HCT116 (cell line): Measurements from ENCODE around the gene PNMA6E. TPM values are rescaled to one million over a fixed set of nuclear protein-coding genes. Genes with fewer than 3 reads are reported as not detected.

Experiments
- ATAC-seq: fragments of 200-7000 bp; cut with Tn5 transposase; 2 replicates; pipeline ENCODE4 v1.9.1; 2020; ENCODE audit warnings: mild to moderate bottlenecking, moderate library complexity
- BruUV-seq: library from RNA; stranded (reverse); fragments of 400-500 nt; replicated peaks from 2 replicates; lab custom pipeline; 2021; lab: Mats Ljungman, UMichigan
- CTCF ChIA-PET: fragments of 300-600 bp; sonication (Branson Sonifier 250); formaldehyde crosslinking; loops from one replicate; lab custom pipeline; 2021; ENCODE audit warnings: antibody characterized with exemption; lab: Charles Lee
- POLR2A ChIA-PET: fragments of 300-600, 350-600 bp; sonication (Branson Sonifier 250); formaldehyde crosslinking; loops from one replicate; lab custom pipeline; 2021; ENCODE audit warnings: antibody characterized with exemption; lab: Charles Lee
- RAD21 ChIA-PET, 2 experiments: fragments of 300-600 bp; sonication (Branson Sonifier 250); formaldehyde crosslinking; loops; one replicate each; lab custom pipeline; 2023; ENCODE audit warnings: low total read pairs in 2 of 2; ENCODE audit not compliant: uncharacterized antibody in 2 of 2, unreplicated experiment in 2 of 2, low non-redundant PET in 1 of 2; lab: Charles Lee
- DNase-seq: peaks from one replicate; pipeline ENCODE4 v3.0.0-alpha.2; 2010; ENCODE audit warnings: low read depth, low spot score
- H2AFZ ChIP-seq: fragments of 200-600 bp; shearing (Covaris generic), sonication (generic); 2 replicates; pipeline ENCODE4 v1.6.1; 2017; ENCODE audit warnings: low read depth, mixed run types, mixed read lengths, antibody characterized with exemption, low read length; ENCODE audit not compliant: poor library complexity, severe bottlenecking
- H3K27ac ChIP-seq: 2 replicates; pipeline ENCODE4 v1.5.1; 2012; ENCODE audit warnings: low read depth, low read length
- H3K27me3 ChIP-seq: fragments of 200-600 bp; sonication (generic); 2 replicates; pipeline ENCODE4 v1.6.1; 2016; ENCODE audit warnings: mixed run types, low read length, mixed read lengths; ENCODE audit not compliant: insufficient read depth
- H3K36me3 ChIP-seq, 2 experiments: fragments of 200-500 bp in 1 of 2; fragments of 200-600 bp in 1 of 2; sonication (Bioruptor generic) in 1 of 2; sonication (generic) in 1 of 2; 2 replicates each; pipeline versions ENCODE4 v1.5.1 to v1.6.1; 2014 to 2016; ENCODE audit warnings: low read length in 2 of 2, inconsistent platforms in 1 of 2, mixed read lengths in 1 of 2, mixed run types in 1 of 2; ENCODE audit not compliant: insufficient read depth in 2 of 2, control insufficient read depth in 1 of 2
- H3K4me1 ChIP-seq, 2 experiments: fragments of 200-600 bp in 1 of 2; sonication (generic) in 1 of 2; 2 replicates each; pipeline versions ENCODE4 v1.5.1 to v1.6.1; 2012 to 2017; ENCODE audit warnings: low read length in 2 of 2, inconsistent platforms in 1 of 2, mild to moderate bottlenecking in 1 of 2, mixed read lengths in 1 of 2, mixed run types in 1 of 2, moderate library complexity in 1 of 2; ENCODE audit not compliant: insufficient read depth in 2 of 2, control insufficient read depth in 1 of 2
- H3K4me2 ChIP-seq: fragments of 200-600 bp; sonication (generic); 2 replicates; pipeline ENCODE4 v1.6.1; 2017; ENCODE audit warnings: mixed run types, low read length, mixed read lengths
- H3K4me3 ChIP-seq, 2 experiments: fragments of 200-600 bp in 1 of 2; sonication (generic) in 1 of 2; replicated peaks in 1 of 2; 2 replicates each; pipeline ENCODE4 v1.5.1; 2011 to 2016; ENCODE audit warnings: low read length in 2 of 2, control low read depth in 1 of 2, low read depth in 1 of 2, mild to moderate bottlenecking in 1 of 2, mixed read lengths in 1 of 2, mixed run types in 1 of 2
- H3K79me2 ChIP-seq: fragments of 200-600 bp; sonication (generic); 2 replicates; pipeline ENCODE4 v1.6.1; 2017; ENCODE audit warnings: mild to moderate bottlenecking, mixed run types, low read length, moderate library complexity, mixed read lengths; ENCODE audit not compliant: insufficient read depth
- H3K9ac ChIP-seq: fragments of 200-600 bp; sonication (generic); 2 replicates; pipeline ENCODE4 v1.6.1; 2016; ENCODE audit warnings: low read length, mixed read lengths
- H3K9me2 ChIP-seq: fragments of 200-600 bp; sonication (generic), shearing (Covaris generic); 2 replicates; pipeline ENCODE4 v1.6.1; 2017; ENCODE audit warnings: mixed run types, mild to moderate bottlenecking, moderate library complexity; ENCODE audit not compliant: insufficient read depth
- H3K9me3 ChIP-seq, 2 experiments: fragments of 200-500 bp in 1 of 2; fragments of 200-600 bp in 1 of 2; sonication (Bioruptor generic) in 1 of 2; sonication (generic) in 1 of 2; 2 replicates each; pipeline ENCODE4 v1.6.1; 2014 to 2017; ENCODE audit warnings: low read length in 2 of 2, mixed read lengths in 2 of 2, inconsistent platforms in 1 of 2, low read depth in 1 of 2, mild to moderate bottlenecking in 1 of 2, mixed run types in 1 of 2, moderate library complexity in 1 of 2; ENCODE audit not compliant: control insufficient read depth in 1 of 2, insufficient read depth in 1 of 2
- H4K20me1 ChIP-seq: fragments of 200-600 bp; sonication (generic), shearing (Covaris generic); 2 replicates; pipeline ENCODE4 v1.6.1; 2017; ENCODE audit warnings: mixed run types, mild to moderate bottlenecking, moderate library complexity; ENCODE audit not compliant: insufficient read depth
- ATF3 ChIP-seq: IDR thresholded peaks from 2 replicates; pipeline ENCODE4 v1.6.1; 2012
- CTCF ChIP-seq, 3 experiments: fragments of 200-600 bp in 1 of 3; sonication (generic) in 1 of 3; IDR thresholded peaks in 2 of 3; conservative IDR thresholded peaks in 1 of 3; 2 replicates each; pipeline ENCODE4 v1.5.1; 2012 to 2017; ENCODE audit warnings: low read depth in 2 of 3, low read length in 2 of 3, antibody characterized with exemption in 1 of 3, borderline replicate concordance in 1 of 3, control low read depth in 1 of 3, mild to moderate bottlenecking in 1 of 3, mixed read lengths in 1 of 3, mixed run types in 1 of 3, moderate library complexity in 1 of 3; ENCODE audit not compliant: insufficient read depth in 1 of 3
- EGR1 ChIP-seq: IDR thresholded peaks from 2 replicates; pipeline ENCODE4 v1.6.1; 2012; ENCODE audit warnings: low read depth
- EZH2 ChIP-seq: fragments of 200-600 bp; sonication (generic); IDR thresholded peaks from 2 replicates; pipeline ENCODE4 v1.6.1; 2017; ENCODE audit warnings: antibody characterized with exemption, mixed run types
- EZH2phosphoT487 ChIP-seq: fragments of 200-600 bp; IDR thresholded peaks from 2 replicates; pipeline ENCODE4 v1.6.1; 2018; ENCODE audit warnings: antibody characterized with exemption, borderline replicate concordance
- FOSL1 ChIP-seq: IDR thresholded peaks from 2 replicates; pipeline ENCODE4 v1.6.1; 2012; ENCODE audit warnings: low read depth
- JUND ChIP-seq: IDR thresholded peaks from 2 replicates; pipeline ENCODE4 v1.6.1; 2012
- POLR2A ChIP-seq: IDR thresholded peaks from 2 replicates; pipeline ENCODE4 v1.7.0; 2011; ENCODE audit warnings: borderline replicate concordance; ENCODE audit not compliant: insufficient read depth, insufficient read length; ENCODE audit errors: extremely low read depth
- POLR2AphosphoS5 ChIP-seq: IDR thresholded peaks from 2 replicates; pipeline ENCODE4 v1.6.1; 2011; ENCODE audit warnings: mild to moderate bottlenecking, low read depth, low read length, moderate library complexity
- RAD21 ChIP-seq: IDR thresholded peaks from 2 replicates; pipeline ENCODE4 v1.6.1; 2012; ENCODE audit warnings: low read depth, mild to moderate bottlenecking
- REST ChIP-seq: IDR thresholded peaks from 2 replicates; pipeline ENCODE4 v1.6.1; 2012; ENCODE audit warnings: low read depth
- SIN3A ChIP-seq: IDR thresholded peaks from 2 replicates; pipeline ENCODE4 v1.6.1; 2012; ENCODE audit warnings: low read depth
- SRF ChIP-seq: IDR thresholded peaks from 2 replicates; pipeline ENCODE4 v1.6.1; 2012; ENCODE audit warnings: low read depth
- TCF7L2 ChIP-seq: IDR thresholded peaks from 2 replicates; pipeline ENCODE4 v1.7.0; 2011; ENCODE audit warnings: borderline replicate concordance, inconsistent platforms; ENCODE audit not compliant: insufficient read depth, insufficient read length; ENCODE audit errors: extremely low read depth
- YY1 ChIP-seq: IDR thresholded peaks from 2 replicates; pipeline ENCODE4 v1.6.1; 2011; ENCODE audit warnings: low read length, low read depth, moderate library complexity, mild to moderate bottlenecking; ENCODE audit not compliant: insufficient replicate concordance; ENCODE audit errors: extremely low read depth
- ZBTB33 ChIP-seq: IDR thresholded peaks from 2 replicates; pipeline ENCODE4 v1.6.1; 2011; ENCODE audit warnings: mild to moderate bottlenecking, low read length, moderate library complexity; ENCODE audit not compliant: insufficient replicate concordance; ENCODE audit errors: extremely low read depth
- ZFX ChIP-seq: fragments of 450-650 bp; IDR thresholded peaks from 2 replicates; pipeline ENCODE4 v1.6.1; 2017
- ZNF274 ChIP-seq: fragments of 200-500 bp; sonication (Bioruptor generic); IDR thresholded peaks from 2 replicates; pipeline ENCODE4 v1.6.1; 2014; ENCODE audit warnings: mild to moderate bottlenecking, low read depth, low read length, inconsistent platforms
- intact Hi-C: fragments of 100-400 bp; cut with micrococcal nuclease; formaldehyde crosslinking; loops from 2 replicates; pipeline ENCODE4 v1.10.0; 2022
- total RNA-seq: library from RNA; stranded (reverse); gene quantifications from one replicate; pipeline ENCODE4 v1.2.1, GENCODE V29; 2021; ENCODE audit not compliant: unreplicated experiment

The PNMA6E gene
- total RNA-seq, 1 experiment from 2014 or later: not detected

GRCh38 chrX:153450949-153451277, 49.8 kb upstream of the PNMA6E start:
- DNase-seq (no peak), ATAC-seq (no peak)
- TF ChIP-seq YY1: no peak
- no peak for TF ChIP-seq EZH2phosphoT487
- no peak for TF ChIP-seq RAD21
- TF ChIP-seq ZBTB33: no peak
- TF ChIP-seq CTCF (IDR thresholded peaks at IDR 0.05 in 2 of 3, conservative IDR thresholded peaks at IDR 0.05 in 1 of 3; ENCODE audit: borderline replicate concordance in 1 of 3, insufficient read depth in 1 of 3, low read depth in 2 of 3, low read length in 2 of 3): no peak
- no peak for TF ChIP-seq FOSL1
- TF ChIP-seq ATF3: no peak
- TF ChIP-seq JUND: no peak
- no peak for TF ChIP-seq REST
- no peak for TF ChIP-seq TCF7L2
- no peak for TF ChIP-seq POLR2AphosphoS5
- TF ChIP-seq ZFX: no peak
- TF ChIP-seq POLR2A: no peak
- TF ChIP-seq SRF: no peak
- TF ChIP-seq EGR1: no peak
- TF ChIP-seq ZNF274: no peak
- no peak for TF ChIP-seq EZH2
- TF ChIP-seq SIN3A: no peak
- Histone ChIP-seq H3K79me2 (no peaks in the 10 kb centered on the region), H3K4me1 (no peaks in the 10 kb centered on the region), H2AFZ (no peak overlapping the region), H4K20me1 (no peaks in the 10 kb centered on the region), H3K27me3 (no peaks in the 10 kb centered on the region), H3K4me3 (no peak overlapping the region), H3K27ac (no peak overlapping the region), H3K9ac (no peak overlapping the region), H3K9me3 (no peaks in the 10 kb centered on the region), H3K36me3 (no peaks in the 10 kb centered on the region), H3K4me2 (no peak overlapping the region), H3K9me2 (no peaks in the 10 kb centered on the region)
- ChIA-PET POLR2A (no interaction called here), CTCF (no interaction called here), RAD21 (no interaction called here)
- intact Hi-C loops: no loop called here
- BruUV-seq: no TSS peak
